ENCODE measurements around the gene NTF3. TPM values are rescaled to one million over a fixed set of nuclear protein-coding genes. Genes with fewer than 3 reads are reported as not detected.

NTF3 gene
- total RNA-seq, 1 donor from 2014 or later: 8.9 TPM

- Mint-ChIP-seq H3K27ac (ENCODE audit: unreplicated experiment) (no peak overlapping the region), H3K9me3 (ENCODE audit: unreplicated experiment) (peaks cover 3% of the 10 kb centered on the region), H3K36me3 (ENCODE audit: low read depth, unreplicated experiment) (peaks cover 1% of the 10 kb centered on the region), H3K4me1 (ENCODE audit: low read depth, unreplicated experiment) (peaks cover 27% of the 10 kb centered on the region), H3K4me3 (ENCODE audit: unreplicated experiment) (no peak overlapping the region), H3K27me3 (ENCODE audit: low read depth, unreplicated experiment) (peaks cover 22% of the 10 kb centered on the region)
- Histone ChIP-seq H3K36me3 (ENCODE audit: insufficient read depth, low read length) (no peaks in the 10 kb centered on the region), H3K4me1 (ENCODE audit: insufficient read depth, low read length) (no peaks in the 10 kb centered on the region), H3K9ac (ENCODE audit: low read length) (no peak overlapping the region), H4K20me1 (ENCODE audit: insufficient read depth, low read length) (no peaks in the 10 kb centered on the region), H3K79me2 (ENCODE audit: insufficient read depth, low read length) (no peaks in the 10 kb centered on the region), H3K27ac (ENCODE audit: low read depth, low read length) (no peak overlapping the region), H3K27me3 (ENCODE audit: insufficient read depth, low read length) (peaks cover 2% of the 10 kb centered on the region), H3K4me3 (ENCODE audit: insufficient read depth, low read depth, low read length) (no peak overlapping the region), H3K9me3 (ENCODE audit: insufficient read depth, low read depth, low read length) (no peaks in the 10 kb centered on the region), H2AFZ (ENCODE audit: low read depth, low read length) (no peak overlapping the region), H3K4me2 (ENCODE audit: low read length) (no peak overlapping the region)
- no peak for DNase-seq (ENCODE audit: low read depth)
- FAIRE-seq: no peak
- TF ChIP-seq, protein P1, sequence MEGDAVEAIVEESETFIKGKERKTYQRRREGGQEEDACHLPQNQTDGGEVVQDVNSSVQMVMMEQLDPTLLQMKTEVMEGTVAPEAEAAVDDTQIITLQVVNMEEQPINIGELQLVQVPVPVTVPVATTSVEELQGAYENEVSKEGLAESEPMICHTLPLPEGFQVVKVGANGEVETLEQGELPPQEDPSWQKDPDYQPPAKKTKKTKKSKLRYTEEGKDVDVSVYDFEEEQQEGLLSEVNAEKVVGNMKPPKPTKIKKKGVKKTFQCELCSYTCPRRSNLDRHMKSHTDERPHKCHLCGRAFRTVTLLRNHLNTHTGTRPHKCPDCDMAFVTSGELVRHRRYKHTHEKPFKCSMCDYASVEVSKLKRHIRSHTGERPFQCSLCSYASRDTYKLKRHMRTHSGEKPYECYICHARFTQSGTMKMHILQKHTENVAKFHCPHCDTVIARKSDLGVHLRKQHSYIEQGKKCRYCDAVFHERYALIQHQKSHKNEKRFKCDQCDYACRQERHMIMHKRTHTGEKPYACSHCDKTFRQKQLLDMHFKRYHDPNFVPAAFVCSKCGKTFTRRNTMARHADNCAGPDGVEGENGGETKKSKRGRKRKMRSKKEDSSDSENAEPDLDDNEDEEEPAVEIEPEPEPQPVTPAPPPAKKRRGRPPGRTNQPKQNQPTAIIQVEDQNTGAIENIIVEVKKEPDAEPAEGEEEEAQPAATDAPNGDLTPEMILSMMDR (IDR thresholded peaks at IDR 0.05; ENCODE audit: insufficient read depth, low read depth, low read length): no peak
- TF ChIP-seq EZH2 (IDR thresholded peaks at IDR 0.05; ENCODE audit: insufficient read depth, low read length): no peak
These were observed 28.5 kb upstream of the NTF3 start for GRCh38 chr12:5403411-5403810.

DNA sequence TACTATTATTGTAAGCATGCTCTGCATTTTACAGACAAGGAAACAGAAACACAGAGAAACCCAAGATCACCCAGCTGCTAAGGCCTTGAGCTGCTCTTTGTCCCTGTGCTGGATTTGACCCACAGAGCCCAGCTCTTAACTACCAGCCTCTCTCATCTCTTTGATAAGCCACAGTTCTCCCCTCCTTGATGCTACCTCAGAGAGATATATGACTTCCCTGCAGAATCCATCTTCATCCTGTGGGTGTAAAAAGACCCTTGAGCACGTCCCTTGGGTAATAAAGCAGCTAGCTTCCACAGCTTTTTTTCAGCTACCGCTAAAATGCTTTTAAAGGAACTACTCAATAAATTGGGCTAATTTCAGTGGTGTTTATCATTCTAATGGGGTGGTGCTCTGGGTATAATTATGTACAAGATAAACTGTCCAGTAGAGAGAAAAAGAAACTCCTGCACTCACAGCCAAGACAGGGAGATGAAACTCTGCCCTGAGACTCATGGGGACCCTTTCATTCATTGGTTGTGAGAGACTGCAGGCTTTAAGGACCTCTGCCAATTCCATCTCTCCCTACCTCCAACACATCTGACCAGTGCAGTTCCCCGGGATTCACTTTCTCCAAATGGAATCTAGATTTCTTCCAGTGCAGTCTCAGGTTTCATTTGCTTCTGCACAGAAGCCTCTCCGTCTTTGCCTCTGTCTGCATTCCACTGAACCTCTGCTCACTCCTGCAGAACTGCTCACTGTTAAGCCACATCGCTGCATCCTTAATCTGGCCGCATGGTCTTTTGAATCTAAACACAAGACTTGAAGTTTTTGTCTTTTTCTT, 24.7 kb upstream of the NTF3 start:
- Mint-ChIP-seq H3K27me3 (ENCODE audit: low read depth, unreplicated experiment) (peaks cover 17% of the 10 kb centered on the region), H3K9me3 (ENCODE audit: unreplicated experiment) (peaks cover 3% of the 10 kb centered on the region), H3K4me1 (ENCODE audit: low read depth, unreplicated experiment) (peaks cover 23% of the 10 kb centered on the region), H3K4me3 (ENCODE audit: unreplicated experiment) (no peak overlapping the region), H3K27ac (ENCODE audit: unreplicated experiment) (no peak overlapping the region), H3K36me3 (ENCODE audit: low read depth, unreplicated experiment) (peaks cover 1% of the 10 kb centered on the region)
- TF ChIP-seq EZH2 (IDR thresholded peaks at IDR 0.05; ENCODE audit: insufficient read depth, low read length): no peak
- TF ChIP-seq, protein P1 (IDR thresholded peaks at IDR 0.05; ENCODE audit: insufficient read depth, low read depth, low read length): no peak
- no peak for FAIRE-seq
- Histone ChIP-seq H3K4me2 (ENCODE audit: low read length) (no peak overlapping the region), H3K27me3 (ENCODE audit: insufficient read depth, low read length) (peaks cover 2% of the 10 kb centered on the region), H2AFZ (ENCODE audit: low read depth, low read length) (no peak overlapping the region), H3K9me3 (ENCODE audit: insufficient read depth, low read depth, low read length) (no peaks in the 10 kb centered on the region), H3K36me3 (ENCODE audit: insufficient read depth, low read length) (no peaks in the 10 kb centered on the region), H3K79me2 (ENCODE audit: insufficient read depth, low read length) (no peaks in the 10 kb centered on the region), H4K20me1 (ENCODE audit: insufficient read depth, low read length) (no peaks in the 10 kb centered on the region), H3K4me1 (ENCODE audit: insufficient read depth, low read length) (no peaks in the 10 kb centered on the region), H3K4me3 (ENCODE audit: insufficient read depth, low read depth, low read length) (no peak overlapping the region), H3K9ac (ENCODE audit: low read length) (no peak overlapping the region), H3K27ac (ENCODE audit: low read depth, low read length) (no peak overlapping the region)
- DNase-seq (ENCODE audit: low read depth): peak; percentile 35

GRCh38 chr12:5409619-5410018, 22.3 kb upstream of the NTF3 start:
- H3K4me3 Mint-ChIP-seq (ENCODE audit: unreplicated experiment): no peak overlapping the region
- H3K4me1 ChIP-seq (ENCODE audit: insufficient read depth, low read length): no peaks in the 10 kb centered on the region
- peaks cover 11% of the 10 kb centered on the region for H3K4me1 Mint-ChIP-seq (ENCODE audit: low read depth, unreplicated experiment)
- no peak overlapping the region for H3K4me2 ChIP-seq (ENCODE audit: low read length)
- no peak for DNase-seq (ENCODE audit: low read depth)
- no peaks in the 10 kb centered on the region for H3K79me2 ChIP-seq (ENCODE audit: insufficient read depth, low read length)
- no peak overlapping the region for H3K27ac Mint-ChIP-seq (ENCODE audit: unreplicated experiment)
- H3K9ac ChIP-seq (ENCODE audit: low read length): no peak overlapping the region
- H3K27me3 Mint-ChIP-seq (ENCODE audit: low read depth, unreplicated experiment): peaks cover 13% of the 10 kb centered on the region
- no peak for FAIRE-seq
- H3K27me3 ChIP-seq (ENCODE audit: insufficient read depth, low read length): peaks cover 2% of the 10 kb centered on the region
- H3K9me3 ChIP-seq (ENCODE audit: insufficient read depth, low read depth, low read length): no peaks in the 10 kb centered on the region
- H3K4me3 ChIP-seq (ENCODE audit: insufficient read depth, low read depth, low read length): no peak overlapping the region
- no peaks in the 10 kb centered on the region for H3K36me3 Mint-ChIP-seq (ENCODE audit: low read depth, unreplicated experiment)
- H3K27ac ChIP-seq (ENCODE audit: low read depth, low read length): no peak overlapping the region
- TF ChIP-seq EZH2 (IDR thresholded peaks at IDR 0.05; ENCODE audit: insufficient read depth, low read length): no peak
- TF ChIP-seq, protein P1 (IDR thresholded peaks at IDR 0.05; ENCODE audit: insufficient read depth, low read depth, low read length): no peak
- H4K20me1 ChIP-seq (ENCODE audit: insufficient read depth, low read length): no peaks in the 10 kb centered on the region
- no peaks in the 10 kb centered on the region for H3K9me3 Mint-ChIP-seq (ENCODE audit: unreplicated experiment)
- no peaks in the 10 kb centered on the region for H3K36me3 ChIP-seq (ENCODE audit: insufficient read depth, low read length)
- no peak overlapping the region for H2AFZ ChIP-seq (ENCODE audit: low read depth, low read length)

Measured in astrocyte (in vitro differentiated cells and primary cell).